Testis (tissue), 2 donors: ENCODE measurements around the gene RANBP3L.

ENCODE experiments used
- CTCF ChIP-seq, 3 experiments: fragments of 450-650 bp in 2 of 3; fragments of 200-600 bp in 1 of 3; sonication (generic) in 1 of 3; IDR thresholded peaks; one replicate each; pipeline ENCODE4 v1.5.1; 2016 to 2019; ENCODE audit warnings: antibody characterized with exemption in 3 of 3, mild to moderate bottlenecking in 2 of 3, moderate library complexity in 1 of 3
- POLR2A ChIP-seq: fragments of 450-650 bp; IDR thresholded peaks from one replicate; pipeline ENCODE4 v1.6.1; 2017; ENCODE audit warnings: antibody characterized with exemption, mild to moderate bottlenecking, moderate library complexity

- TF ChIP-seq CTCF (IDR thresholded peaks at IDR 0.05): no peak
- TF ChIP-seq POLR2A: no peak
These were observed 63.0 kb downstream of the RANBP3L start for GRCh38 chr5:36238502-36239295.
